Measurements from ENCODE around the gene ERICH4.

DNA sequence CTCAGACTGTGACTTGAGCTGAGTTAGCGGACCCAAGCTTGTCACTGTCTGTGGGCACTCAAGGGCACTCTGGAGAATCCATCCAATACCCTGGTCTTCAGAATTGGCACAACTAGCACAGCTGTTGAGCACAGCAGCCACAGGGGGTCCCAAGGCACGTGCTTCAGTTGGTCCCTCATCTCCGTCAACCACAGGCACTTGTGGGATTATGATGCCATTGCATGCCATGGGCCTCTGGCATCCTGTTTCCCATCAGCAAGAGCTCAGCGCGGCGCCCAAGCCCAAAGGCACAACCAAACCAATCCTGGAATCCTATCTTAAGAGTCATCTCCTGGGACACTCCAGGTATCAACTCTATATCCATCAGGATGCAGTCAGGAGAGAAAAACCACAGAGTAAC is 12.0 kb upstream of the ERICH4 start:
- TF ChIP-seq EZH2 (IDR thresholded peaks at IDR 0.05; ENCODE audit: low read depth, low read length, severe bottlenecking) (no peak), CTCF (IDR thresholded peaks at IDR 0.05; ENCODE audit: control extremely low read depth in 1 of 3, insufficient read depth in 1 of 3, low read depth in 1 of 3, low read length in 3 of 3) (no peak), POLR2AphosphoS5 (IDR thresholded peaks at IDR 0.05; ENCODE audit: low read depth, low read length) (no peak), RFX5 (IDR thresholded peaks at IDR 0.05; ENCODE audit: borderline replicate concordance, low read depth, low read length) (no peak), CEBPB (IDR thresholded peaks at IDR 0.05; ENCODE audit: low read depth, low read length) (no peak), TBP (IDR thresholded peaks at IDR 0.05; ENCODE audit: low read depth, low read length) (no peak), SAP30 (IDR thresholded peaks at IDR 0.05; ENCODE audit: insufficient read depth, insufficient replicate concordance, low read length) (no peak), POLR2A (IDR thresholded peaks at IDR 0.05; ENCODE audit: control extremely low read depth in 1 of 2, low read depth in 2 of 2, low read length in 2 of 2) (no peak), FOSL1 (IDR thresholded peaks at IDR 0.05; ENCODE audit: insufficient read depth, low read depth, low read length) (no peak), JUN (IDR thresholded peaks at IDR 0.05; ENCODE audit: low read depth, low read length) (no peak)
- TF ChIP-seq, protein P1, sequence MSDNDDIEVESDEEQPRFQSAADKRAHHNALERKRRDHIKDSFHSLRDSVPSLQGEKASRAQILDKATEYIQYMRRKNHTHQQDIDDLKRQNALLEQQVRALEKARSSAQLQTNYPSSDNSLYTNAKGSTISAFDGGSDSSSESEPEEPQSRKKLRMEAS (IDR thresholded peaks at IDR 0.05): no peak
